ENCODE results near the gene MYBBP1A. TPM values are rescaled to one million over a fixed set of nuclear protein-coding genes. Genes with fewer than 3 reads are reported as not detected.

Gene MYBBP1A
- total and polyA plus RNA-seq, 2 of the 8 experiments (the other 6 are each of a cell fraction or from before 2014, with no cell fraction given): 46.8 to 151 TPM

DNA sequence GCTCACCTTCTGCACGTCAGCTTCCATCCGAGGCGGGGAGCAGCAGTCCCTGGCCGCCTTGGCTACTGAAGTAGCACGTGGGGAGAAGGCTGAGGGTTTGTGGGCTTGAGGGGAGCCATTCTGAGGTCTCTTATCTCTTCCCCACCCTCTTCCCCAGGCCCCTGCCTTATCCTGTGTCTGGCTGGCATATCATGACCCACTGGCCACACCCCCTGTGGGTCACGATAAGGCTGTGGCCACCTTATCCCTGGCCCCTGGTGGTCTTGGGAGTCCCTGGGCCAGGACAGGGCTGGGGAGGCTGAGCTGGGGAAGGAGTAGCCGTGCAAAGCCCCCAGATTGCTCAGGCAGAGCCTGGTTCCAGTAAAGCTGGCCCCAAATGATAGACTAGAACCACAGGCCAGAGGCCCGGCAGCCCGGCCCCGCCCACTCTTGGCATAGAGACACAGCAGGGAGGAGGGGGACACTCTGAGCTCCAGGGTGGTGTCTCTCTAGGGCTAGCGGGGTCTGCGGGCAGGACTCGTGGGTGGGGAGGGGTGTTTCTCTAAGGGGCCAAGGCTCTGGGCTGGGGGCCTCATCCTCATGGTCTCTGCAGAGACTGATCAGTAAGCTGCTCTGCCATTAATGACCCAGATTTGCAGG, 48.9 kb downstream of the MYBBP1A start:
- TF ChIP-seq CTBP2 (IDR thresholded peaks at IDR 0.05; ENCODE audit: borderline replicate concordance, insufficient read depth, insufficient read length, low read length) (no peak), PHF8 (conservative IDR thresholded peaks at IDR 0.05; ENCODE audit: low read depth, low read length) (no peak), TAF7 (optimal IDR thresholded peaks at IDR 0.05; ENCODE audit: borderline replicate concordance, low read depth, low read length) (no peak), KDM1A (IDR thresholded peaks at IDR 0.05; ENCODE audit: borderline replicate concordance, low read length) (no peak)
- H3K36me3 ChIP-seq (ENCODE audit: control insufficient read depth in 2 of 4, insufficient read depth in 4 of 4, low read length in 3 of 4): no peaks in the 10 kb centered on the region
- no peak overlapping the region for H4K8ac ChIP-seq (ENCODE audit: extremely low read depth, insufficient read depth, low read length)
- H3K23me2 ChIP-seq (ENCODE audit: low read depth, low read length): no peaks in the 10 kb centered on the region
- H3K79me2 ChIP-seq (ENCODE audit: control insufficient read depth in 1 of 2, insufficient read depth in 2 of 2, low read length in 2 of 2): no peaks in the 10 kb centered on the region
- peaks cover 0 to 3% (median 0%) of the 10 kb centered on the region in 4 experiments; a peak in 1 of 7 replicates for H3K4me1 ChIP-seq (replicated peaks in 1 of 4; ENCODE audit: control insufficient read depth in 3 of 4, insufficient read depth in 4 of 4, low read length in 3 of 4)
- no peak overlapping the region for H2AK5ac ChIP-seq (ENCODE audit: low read depth, low read length)
- H3K27me3 ChIP-seq (replicated peaks in 1 of 4; ENCODE audit: control insufficient read depth in 3 of 4, extremely low read depth in 1 of 4, insufficient read depth in 3 of 4, low read length in 3 of 4): peaks cover under 1 to 4% (median 3%) of the 10 kb centered on the region in 4 experiments; a peak in 6 of 7 replicates
- 90% methylated on average over 13 of the region's 13 CpGs; no CpG with 5 or more reads in 1 of the 2 experiments for WGBS, 2 experiments (ENCODE audit: extremely low coverage in 1 of 2, insufficient coverage in 1 of 2, insufficient read length in 1 of 2, insufficient replicate concordance in 2 of 2, low coverage in 1 of 2, low lambda C conversion rate in 2 of 2, missing lambda C conversion rate in 1 of 2)
- H2BK20ac ChIP-seq (ENCODE audit: low read length): no peak overlapping the region
- no peaks in the 10 kb centered on the region; the same call in 1 of the 2 replicates for H3K79me1 ChIP-seq (ENCODE audit: low read depth, low read length)
- no peak overlapping the region for H3K27ac ChIP-seq (ENCODE audit: low read depth, low read length)
- H4K20me1 ChIP-seq (replicated peaks in 1 of 2; ENCODE audit: control insufficient read depth in 1 of 2, insufficient read depth in 2 of 2, low read length in 2 of 2): no peaks in the 10 kb centered on the region
- H4K91ac ChIP-seq (replicated peaks; ENCODE audit: insufficient read length, low read length): no peak overlapping the region
- no peak overlapping the region for H2BK15ac ChIP-seq (ENCODE audit: low read length)
- H4K5ac ChIP-seq (ENCODE audit: insufficient read length, low read depth, low read length): no peak overlapping the region
- DNase-seq (ENCODE audit: low read depth in 1 of 2, low spot score in 2 of 2): no peak
- CTCF ChIA-PET (ENCODE audit: partially characterized antibody): interaction anchor here (1.0 to 2.9 kb wide), 4 partner anchors 11 to 59 kb away, joined by 3 to 9 read pairs (median 4); partner anchors contain the start of gene GGT6
- no peak overlapping the region for H3K18ac ChIP-seq (ENCODE audit: extremely low read depth, low read length)
- H3K4ac ChIP-seq (replicated peaks; ENCODE audit: insufficient read length, low read depth, low read length): no peak overlapping the region
- no peak overlapping the region for H3K4me3 ChIP-seq (ENCODE audit: extremely low read depth in 1 of 4, insufficient read depth in 2 of 4, low read depth in 3 of 4, low read length in 4 of 4)
- H3K56ac ChIP-seq (replicated peaks; ENCODE audit: insufficient read length, low read depth, low read length): no peak overlapping the region
- H2AFZ ChIP-seq (ENCODE audit: low read length): no peak overlapping the region
- H3K23ac ChIP-seq (ENCODE audit: insufficient read length): no peak overlapping the region
- no peak overlapping the region for H3K9ac ChIP-seq (replicated peaks in 1 of 4; ENCODE audit: extremely low read depth in 1 of 4, low read depth in 3 of 4, low read length in 3 of 4)
- POLR2A ChIA-PET (ENCODE audit: partially characterized antibody): interaction anchor here (0.8 to 1.1 kb wide), 2 partner anchors 25 to 28 kb away, joined by 4 to 7 read pairs; no protein-coding TSS in a partner anchor
- no peak overlapping the region for H2BK120ac ChIP-seq (replicated peaks; ENCODE audit: low read depth, low read length)
- H3K14ac ChIP-seq (ENCODE audit: insufficient read length): no peak overlapping the region
- no peaks in the 10 kb centered on the region for H3K9me3 ChIP-seq (ENCODE audit: insufficient read depth in 2 of 2, low read depth in 1 of 2, low read length in 1 of 2)
- FAIRE-seq: no peak
- H3K4me2 ChIP-seq (ENCODE audit: insufficient read depth in 1 of 2, low read depth in 2 of 2, low read length in 2 of 2): no peak overlapping the region
- H2BK12ac ChIP-seq (ENCODE audit: low read depth, low read length): no peak overlapping the region
- no peak overlapping the region for H2BK5ac ChIP-seq (ENCODE audit: low read depth, low read length)
